AG09319 (cell line): ENCODE data around the gene PRR15.

Experiments
- DNase-seq: peaks from one replicate; pipeline ENCODE4 v3.0.0-alpha.2; 2010; ENCODE audit warnings: low read depth; ENCODE audit errors: extremely low read depth
- CTCF ChIP-seq: IDR thresholded peaks from 2 replicates; pipeline ENCODE4 v1.5.1; 2011; ENCODE audit warnings: low read depth, mild to moderate bottlenecking, inconsistent platforms, low read length, moderate library complexity

PRR15 gene

DNA sequence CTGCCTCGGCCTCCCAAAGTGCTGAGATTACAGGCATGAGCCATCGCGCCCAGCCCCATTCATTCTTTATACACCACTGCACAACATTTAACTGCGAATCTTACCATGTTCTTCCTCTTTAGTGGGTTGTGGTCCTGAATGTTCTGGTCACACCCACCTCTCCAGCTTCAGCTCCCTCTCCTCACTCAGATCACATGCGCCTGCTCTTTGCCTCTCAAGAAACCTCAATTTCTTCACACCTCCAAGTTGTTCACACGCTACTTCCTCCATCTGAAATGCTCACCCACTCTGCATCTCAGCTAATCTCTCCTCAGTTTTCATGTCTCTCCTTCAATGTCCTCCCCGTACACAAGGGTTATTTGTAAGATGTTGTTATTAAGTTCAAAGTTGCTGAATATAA is 2.4 kb upstream of the PRR15 start:
- no peak for DNase-seq
- no peak for TF ChIP-seq CTCF

DNA sequence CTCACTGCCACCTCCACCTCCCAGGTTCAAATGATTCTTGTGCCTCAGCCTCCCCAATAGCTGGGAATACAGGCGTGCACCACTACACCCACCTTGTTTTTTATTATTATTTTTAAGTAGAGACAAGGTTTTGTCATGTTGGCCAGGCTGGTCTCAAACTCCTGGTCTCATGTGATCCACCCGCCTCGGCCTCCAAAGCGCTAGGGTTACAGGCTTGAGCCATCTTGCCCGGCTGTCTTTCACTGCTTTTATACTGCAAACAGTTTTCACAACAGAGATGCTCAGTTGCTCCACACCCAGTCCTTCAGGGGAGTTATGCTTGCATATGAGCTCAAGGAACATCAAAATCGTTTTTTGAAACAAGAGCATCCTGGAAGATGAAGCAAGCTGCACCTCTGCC is 1.3 kb upstream of the PRR15 start:
- no peak for TF ChIP-seq CTCF
- no peak for DNase-seq

DNA sequence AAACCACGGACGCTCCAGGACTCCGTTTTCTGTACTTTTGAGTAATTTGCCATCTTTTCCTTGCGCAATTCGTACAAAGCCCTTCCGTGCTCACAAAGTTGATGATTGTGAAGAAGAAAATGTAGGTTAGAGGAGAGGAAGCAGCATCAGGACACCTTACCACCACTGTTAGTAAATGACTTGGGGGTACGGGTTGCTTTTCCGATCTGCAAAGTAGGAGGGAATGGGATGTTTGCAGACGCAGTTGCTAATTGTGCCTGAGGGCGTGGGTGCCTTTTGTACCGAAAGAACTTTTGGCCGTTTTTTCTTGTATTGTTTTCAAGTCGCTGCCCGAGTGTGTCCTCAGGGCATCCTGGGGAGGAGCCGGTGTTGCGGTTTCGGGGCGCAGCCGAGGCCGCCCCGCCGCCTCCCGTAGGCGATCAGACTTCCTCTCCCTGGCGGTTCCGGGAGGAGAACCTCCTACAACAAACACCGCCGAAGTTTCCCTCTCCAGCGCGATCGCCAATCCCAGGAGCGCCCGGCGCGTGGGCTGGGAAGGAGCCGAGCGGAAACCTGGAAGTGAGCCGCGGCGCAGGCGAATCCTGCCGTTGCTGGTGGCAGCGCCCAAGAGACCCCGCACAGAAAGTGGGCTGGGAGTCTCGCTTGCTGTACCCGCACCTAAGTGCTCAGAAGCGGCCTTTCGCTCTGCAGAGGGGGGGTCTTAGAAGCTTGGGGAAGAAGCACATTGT is 1.0 kb downstream of the PRR15 start:
- no peak for TF ChIP-seq CTCF
- peak; percentile 8 for DNase-seq

GRCh38 chr7:29565224-29565630 is 1.6 kb downstream of the PRR15 start:
- TF ChIP-seq CTCF: no peak
- DNase-seq: no peak

GRCh38 chr7:29565634-29565981 is 2.0 kb downstream of the PRR15 start:
- no peak for DNase-seq
- TF ChIP-seq CTCF: no peak

GRCh38 chr7:29565982-29566746 is 2.5 kb downstream of the PRR15 start:
- no peak for TF ChIP-seq CTCF
- no peak for DNase-seq

GRCh38 chr7:29567174-29567573 is 3.5 kb downstream of the PRR15 start:
- no peak for DNase-seq
- no peak for TF ChIP-seq CTCF
